Astrocyte (in vitro differentiated cells and primary cell): ENCODE results near the gene TMEM130. TPM values are rescaled to one million over a fixed set of nuclear protein-coding genes. Genes with fewer than 3 reads are reported as not detected.

Experiments
- DNase-seq: peaks from one replicate; pipeline ENCODE4 v3.0.0-alpha.2; 2010; ENCODE audit warnings: low read depth
- FAIRE-seq: peaks from 2 replicates; lab custom pipeline; 2011; peaks lifted over from hg19 to GRCh38; lab: Jason Lieb, UNC
- H2AFZ ChIP-seq: 2 replicates; pipeline ENCODE4 v1.6.0; 2012; ENCODE audit warnings: low read depth, low read length, inconsistent platforms
- H3K27ac ChIP-seq: 2 replicates; pipeline ENCODE4 v1.5.1; 2011; ENCODE audit warnings: low read depth, low read length, inconsistent platforms
- H3K27me3 ChIP-seq: 2 replicates; pipeline ENCODE4 v1.6.0; 2011; ENCODE audit warnings: low read length, inconsistent platforms; ENCODE audit not compliant: insufficient read depth
- H3K36me3 ChIP-seq: 2 replicates; pipeline ENCODE4 v1.5.1; 2011; ENCODE audit warnings: low read length, inconsistent platforms; ENCODE audit not compliant: insufficient read depth
- H3K4me1 ChIP-seq: 2 replicates; pipeline ENCODE4 v1.5.1; 2011; ENCODE audit warnings: low read length, inconsistent platforms; ENCODE audit not compliant: insufficient read depth
- H3K4me2 ChIP-seq: 2 replicates; pipeline ENCODE4 v1.6.0; 2012; ENCODE audit warnings: low read length, inconsistent platforms
- H3K4me3 ChIP-seq: 2 replicates; pipeline ENCODE4 v1.5.1; 2011; ENCODE audit warnings: low read depth, mild to moderate bottlenecking, low read length, inconsistent platforms; ENCODE audit not compliant: insufficient read depth
- H3K79me2 ChIP-seq: 2 replicates; pipeline ENCODE4 v1.6.0; 2012; ENCODE audit warnings: mild to moderate bottlenecking, low read length, inconsistent platforms; ENCODE audit not compliant: insufficient read depth
- H3K9ac ChIP-seq: 2 replicates; pipeline ENCODE4 v1.6.0; 2012; ENCODE audit warnings: mild to moderate bottlenecking, low read length, inconsistent platforms
- H3K9me3 ChIP-seq: 2 replicates; pipeline ENCODE4 v1.5.1; 2012; ENCODE audit warnings: low read depth, mild to moderate bottlenecking, low read length, inconsistent platforms; ENCODE audit not compliant: insufficient read depth
- H4K20me1 ChIP-seq: 2 replicates; pipeline ENCODE4 v1.6.0; 2012; ENCODE audit warnings: low read length, inconsistent platforms; ENCODE audit not compliant: insufficient read depth
- H3K27ac Mint-ChIP-seq: one replicate; pipeline ENCODE4 v1.8.0; 2021; ENCODE audit warnings: mild to moderate bottlenecking, mixed read lengths; ENCODE audit not compliant: unreplicated experiment
- H3K27me3 Mint-ChIP-seq: one replicate; pipeline ENCODE4 v1.8.0; 2021; ENCODE audit warnings: low read depth, mixed read lengths; ENCODE audit not compliant: unreplicated experiment
- H3K36me3 Mint-ChIP-seq: one replicate; pipeline ENCODE4 v1.8.0; 2021; ENCODE audit warnings: low read depth, mixed read lengths; ENCODE audit not compliant: unreplicated experiment
- H3K4me1 Mint-ChIP-seq: one replicate; pipeline ENCODE4 v1.8.0; 2021; ENCODE audit warnings: low read depth, mixed read lengths; ENCODE audit not compliant: unreplicated experiment
- H3K4me3 Mint-ChIP-seq: one replicate; pipeline ENCODE4 v1.8.0; 2021; ENCODE audit warnings: mild to moderate bottlenecking, moderate library complexity, mixed read lengths; ENCODE audit not compliant: unreplicated experiment
- H3K9me3 Mint-ChIP-seq: one replicate; pipeline ENCODE4 v1.8.0; 2021; ENCODE audit warnings: mild to moderate bottlenecking, mixed read lengths; ENCODE audit not compliant: unreplicated experiment
- EZH2 ChIP-seq: IDR thresholded peaks from 2 replicates; pipeline ENCODE4 v1.6.1; 2012; ENCODE audit warnings: mild to moderate bottlenecking, low read length, inconsistent platforms; ENCODE audit not compliant: insufficient read depth
- total RNA-seq: library from RNA; stranded (reverse); gene quantifications from 2 replicates; pipeline ENCODE4 v1.2.1, GENCODE V29; 2021
- TF ChIP-seq, protein P1 (sequence below): IDR thresholded peaks from 2 replicates; pipeline ENCODE4 v1.5.1; 2011; ENCODE audit warnings: low read depth, mild to moderate bottlenecking, inconsistent platforms, low read length, moderate library complexity; ENCODE audit not compliant: insufficient read depth

TMEM130 gene
- total RNA-seq, 1 donor from 2014 or later: 12.4 TPM

GRCh38 chr7:98869027-98869596 is 702 bp downstream of the TMEM130 start:
- FAIRE-seq (no peak), DNase-seq (no peak)
- Histone ChIP-seq H3K27ac (no peak overlapping the region), H3K36me3 (no peaks in the 10 kb centered on the region), H3K27me3 (peaks cover 14% of the 10 kb centered on the region), H3K79me2 (no peaks in the 10 kb centered on the region), H2AFZ (peak overlapping the region; percentile 47), H3K9me3 (no peaks in the 10 kb centered on the region), H3K4me3 (peak overlapping the region; percentile 46), H4K20me1 (no peaks in the 10 kb centered on the region), H3K4me1 (peaks cover 18% of the 10 kb centered on the region), H3K4me2 (peak overlapping the region; percentile 85), H3K9ac (no peak overlapping the region)
- Mint-ChIP-seq H3K36me3 (no peaks in the 10 kb centered on the region), H3K9me3 (no peaks in the 10 kb centered on the region), H3K27ac (no peak overlapping the region), H3K4me3 (peak overlapping the region; percentile 64), H3K27me3 (no peaks in the 10 kb centered on the region), H3K4me1 (peaks cover 10% of the 10 kb centered on the region)
- TF ChIP-seq, protein P1, sequence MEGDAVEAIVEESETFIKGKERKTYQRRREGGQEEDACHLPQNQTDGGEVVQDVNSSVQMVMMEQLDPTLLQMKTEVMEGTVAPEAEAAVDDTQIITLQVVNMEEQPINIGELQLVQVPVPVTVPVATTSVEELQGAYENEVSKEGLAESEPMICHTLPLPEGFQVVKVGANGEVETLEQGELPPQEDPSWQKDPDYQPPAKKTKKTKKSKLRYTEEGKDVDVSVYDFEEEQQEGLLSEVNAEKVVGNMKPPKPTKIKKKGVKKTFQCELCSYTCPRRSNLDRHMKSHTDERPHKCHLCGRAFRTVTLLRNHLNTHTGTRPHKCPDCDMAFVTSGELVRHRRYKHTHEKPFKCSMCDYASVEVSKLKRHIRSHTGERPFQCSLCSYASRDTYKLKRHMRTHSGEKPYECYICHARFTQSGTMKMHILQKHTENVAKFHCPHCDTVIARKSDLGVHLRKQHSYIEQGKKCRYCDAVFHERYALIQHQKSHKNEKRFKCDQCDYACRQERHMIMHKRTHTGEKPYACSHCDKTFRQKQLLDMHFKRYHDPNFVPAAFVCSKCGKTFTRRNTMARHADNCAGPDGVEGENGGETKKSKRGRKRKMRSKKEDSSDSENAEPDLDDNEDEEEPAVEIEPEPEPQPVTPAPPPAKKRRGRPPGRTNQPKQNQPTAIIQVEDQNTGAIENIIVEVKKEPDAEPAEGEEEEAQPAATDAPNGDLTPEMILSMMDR: no peak
- TF ChIP-seq EZH2: no peak

- no peaks in the 10 kb centered on the region for H3K36me3 Mint-ChIP-seq
- peaks cover 10% of the 10 kb centered on the region for H3K4me1 Mint-ChIP-seq
- TF ChIP-seq, protein P1: no peak
- no peak for TF ChIP-seq EZH2
- DNase-seq (no peak), FAIRE-seq (no peak)
- H3K4me3 Mint-ChIP-seq: peak overlapping the region; percentile 64
- H3K9me3 ChIP-seq: no peaks in the 10 kb centered on the region
- H3K36me3 ChIP-seq: no peaks in the 10 kb centered on the region
- no peak overlapping the region for H2AFZ ChIP-seq
- no peak overlapping the region for H3K4me2 ChIP-seq
- H4K20me1 ChIP-seq: no peaks in the 10 kb centered on the region
- H3K9me3 Mint-ChIP-seq: no peaks in the 10 kb centered on the region
- H3K4me1 ChIP-seq: peaks cover 18% of the 10 kb centered on the region
- peaks cover 2% of the 10 kb centered on the region for H3K27me3 Mint-ChIP-seq
- no peak overlapping the region for H3K27ac Mint-ChIP-seq
- H3K27me3 ChIP-seq: peaks cover 14% of the 10 kb centered on the region
- H3K79me2 ChIP-seq: no peaks in the 10 kb centered on the region
- H3K4me3 ChIP-seq: no peak overlapping the region
- H3K27ac ChIP-seq: no peak overlapping the region
- no peak overlapping the region for H3K9ac ChIP-seq
Measured at GRCh38 chr7:98868450-98868849, 1.4 kb downstream of the TMEM130 start.

- Mint-ChIP-seq H3K27ac (no peak overlapping the region), H3K9me3 (no peaks in the 10 kb centered on the region), H3K27me3 (peaks cover 2% of the 10 kb centered on the region), H3K36me3 (no peaks in the 10 kb centered on the region), H3K4me3 (no peak overlapping the region), H3K4me1 (peaks cover 10% of the 10 kb centered on the region)
- no peak overlapping the region for H3K4me3 ChIP-seq
- H3K9me3 ChIP-seq: no peaks in the 10 kb centered on the region
- no peak overlapping the region for H3K9ac ChIP-seq
- no peaks in the 10 kb centered on the region for H4K20me1 ChIP-seq
- no peak overlapping the region for H3K4me2 ChIP-seq
- H3K4me1 ChIP-seq: peaks cover 18% of the 10 kb centered on the region
- H2AFZ ChIP-seq: no peak overlapping the region
- H3K36me3 ChIP-seq: no peaks in the 10 kb centered on the region
- peaks cover 14% of the 10 kb centered on the region for H3K27me3 ChIP-seq
- FAIRE-seq: no peak
- DNase-seq: no peak
- no peaks in the 10 kb centered on the region for H3K79me2 ChIP-seq
- TF ChIP-seq, protein P1: no peak
- TF ChIP-seq EZH2: no peak
- H3K27ac ChIP-seq: no peak overlapping the region
Measured at GRCh38 chr7:98866765-98867164, 3.0 kb downstream of the TMEM130 start.
